MM.1S (cell line): ENCODE data around the gene KIAA1217.

ENCODE experiments used
- DNase-seq: peaks from one replicate; pipeline ENCODE4 v3.0.0-alpha.2; 2015
- H2AFZ ChIP-seq: fragments of 300-600 bp; sonication (generic); 2 replicates; pipeline ENCODE4 v1.6.0; 2016; ENCODE audit warnings: antibody characterized with exemption, low read length
- H3F3A ChIP-seq: fragments of 300-600 bp; sonication (generic); 2 replicates; pipeline ENCODE4 v1.6.1; 2016; ENCODE audit warnings: mild to moderate bottlenecking, antibody characterized with exemption, low read length, moderate library complexity, mixed read lengths; ENCODE audit not compliant: insufficient read depth
- H3K27ac ChIP-seq: fragments of 300-600 bp; sonication (generic); 2 replicates; pipeline ENCODE4 v1.5.1; 2016; ENCODE audit warnings: mild to moderate bottlenecking, low read length
- H3K27me3 ChIP-seq: fragments of 300-600 bp; sonication (generic); replicated peaks from 2 replicates; pipeline ENCODE4 v1.6.0; 2016; ENCODE audit warnings: low read length; ENCODE audit not compliant: insufficient read depth
- H3K36me3 ChIP-seq: fragments of 300-600 bp; sonication (generic); replicated peaks from 2 replicates; pipeline ENCODE4 v1.6.1; 2016; ENCODE audit warnings: mild to moderate bottlenecking, low read length, mixed read lengths; ENCODE audit not compliant: insufficient read depth
- H3K4me1 ChIP-seq: fragments of 300-600 bp; sonication (generic); 2 replicates; pipeline ENCODE4 v1.6.1; 2016; ENCODE audit warnings: low read length, mixed read lengths
- H3K4me2 ChIP-seq: fragments of 300-600 bp; sonication (generic); 2 replicates; pipeline ENCODE4 v1.6.0; 2016; ENCODE audit warnings: low read depth, low read length
- H3K4me3 ChIP-seq: fragments of 300-600 bp; sonication (generic); 2 replicates; pipeline ENCODE4 v1.5.1; 2016; ENCODE audit warnings: low read length, mixed read lengths
- H3K79me2 ChIP-seq: fragments of 300-600 bp; sonication (generic); 2 replicates; pipeline ENCODE4 v1.6.1; 2016; ENCODE audit warnings: mixed run types, low read length, mixed read lengths
- H3K9ac ChIP-seq: fragments of 300-600 bp; sonication (generic); 2 replicates; pipeline ENCODE4 v1.6.1; 2016; ENCODE audit warnings: low read length, mixed read lengths
- H3K9me2 ChIP-seq: fragments of 300-600 bp; sonication (generic); replicated peaks from 2 replicates; pipeline ENCODE4 v1.6.1; 2016; ENCODE audit warnings: mild to moderate bottlenecking, low read length, mixed read lengths; ENCODE audit not compliant: insufficient read depth
- H3K9me3 ChIP-seq: fragments of 300-600 bp; sonication (generic); replicated peaks from 2 replicates; pipeline ENCODE4 v1.6.1; 2016; ENCODE audit warnings: mild to moderate bottlenecking, low read length, mixed read lengths; ENCODE audit not compliant: insufficient read depth
- H4K20me1 ChIP-seq: fragments of 300-600 bp; sonication (generic); 2 replicates; pipeline ENCODE4 v1.6.1; 2016; ENCODE audit warnings: mild to moderate bottlenecking, low read length, moderate library complexity, mixed read lengths; ENCODE audit not compliant: insufficient read depth
- CTCF ChIP-seq: fragments of 300-600 bp; sonication (generic); IDR thresholded peaks from 2 replicates; pipeline ENCODE4 v1.5.1; 2016; ENCODE audit warnings: antibody characterized with exemption, low read length, mixed read lengths
- EZH2 ChIP-seq: fragments of 300-600 bp; sonication (generic); optimal IDR thresholded peaks from 2 replicates; pipeline ENCODE3; 2017; ENCODE audit warnings: low read depth, mild to moderate bottlenecking, antibody characterized with exemption, low read length, mixed read lengths
- EZH2phosphoT487 ChIP-seq: fragments of 300-600 bp; sonication (generic); IDR thresholded peaks from 2 replicates; pipeline ENCODE4 v1.6.1; 2018; ENCODE audit warnings: antibody characterized with exemption, low read length

KIAA1217 gene

GRCh38 chr10:24438800-24439199, 229.9 kb downstream of the KIAA1217 start:
- H3K9me3 ChIP-seq, result no peaks in the 10 kb centered on the region
- no peaks in the 10 kb centered on the region for H3K79me2 ChIP-seq
- no peak overlapping the region for H3K4me2 ChIP-seq
- H3K36me3 ChIP-seq, result no peaks in the 10 kb centered on the region
- no peaks in the 10 kb centered on the region for H3K4me1 ChIP-seq
- no peak overlapping the region for H3K4me3 ChIP-seq
- no peaks in the 10 kb centered on the region for H3K27me3 ChIP-seq
- DNase-seq, result no peak
- H2AFZ ChIP-seq, result no peak overlapping the region
- no peaks in the 10 kb centered on the region for H4K20me1 ChIP-seq
- H3K27ac ChIP-seq, result no peak overlapping the region
- TF ChIP-seq EZH2phosphoT487, result no peak
- no peak for TF ChIP-seq EZH2
- TF ChIP-seq CTCF, result no peak
- H3F3A ChIP-seq, result no peaks in the 10 kb centered on the region
- H3K9me2 ChIP-seq, result no peaks in the 10 kb centered on the region
- no peak overlapping the region for H3K9ac ChIP-seq

- Histone ChIP-seq H3K27me3 (no peaks in the 10 kb centered on the region), H3K9me3 (no peaks in the 10 kb centered on the region), H3K4me1 (no peaks in the 10 kb centered on the region), H3K4me3 (no peak overlapping the region), H2AFZ (no peak overlapping the region), H3K79me2 (no peaks in the 10 kb centered on the region), H3K9me2 (no peaks in the 10 kb centered on the region), H3K27ac (no peak overlapping the region), H3K36me3 (no peaks in the 10 kb centered on the region), H3K9ac (no peak overlapping the region), H4K20me1 (no peaks in the 10 kb centered on the region), H3K4me2 (no peak overlapping the region), H3F3A (no peaks in the 10 kb centered on the region)
- TF ChIP-seq EZH2 (no peak), EZH2phosphoT487 (no peak), CTCF (no peak)
- DNase-seq, result no peak
Observed at GRCh38 chr10:24439935-24440334, 231.0 kb downstream of the KIAA1217 start.

GRCh38 chr10:24440817-24441797, 232.2 kb downstream of the KIAA1217 start:
- no peak overlapping the region for H2AFZ ChIP-seq
- no peaks in the 10 kb centered on the region for H3K9me3 ChIP-seq
- no peaks in the 10 kb centered on the region for H3K27me3 ChIP-seq
- TF ChIP-seq EZH2 (no peak), EZH2phosphoT487 (no peak), CTCF (no peak)
- H3F3A ChIP-seq, result no peaks in the 10 kb centered on the region
- no peaks in the 10 kb centered on the region for H3K36me3 ChIP-seq
- H3K4me2 ChIP-seq, result no peak overlapping the region
- no peaks in the 10 kb centered on the region for H3K79me2 ChIP-seq
- no peaks in the 10 kb centered on the region for H3K9me2 ChIP-seq
- DNase-seq, result no peak
- H3K4me3 ChIP-seq, result no peak overlapping the region
- no peak overlapping the region for H3K27ac ChIP-seq
- H4K20me1 ChIP-seq, result no peaks in the 10 kb centered on the region
- H3K9ac ChIP-seq, result no peak overlapping the region
- no peaks in the 10 kb centered on the region for H3K4me1 ChIP-seq
